ENCODE measurements around the gene CHSY1. TPM values are rescaled to one million over a fixed set of nuclear protein-coding genes. Genes with fewer than 3 reads are reported as not detected.

CHSY1 gene
- polyA plus RNA-seq, 2 of the 4 experiments (the other 2 are of a cell fraction): 16.0 to 28.1 TPM

DNA sequence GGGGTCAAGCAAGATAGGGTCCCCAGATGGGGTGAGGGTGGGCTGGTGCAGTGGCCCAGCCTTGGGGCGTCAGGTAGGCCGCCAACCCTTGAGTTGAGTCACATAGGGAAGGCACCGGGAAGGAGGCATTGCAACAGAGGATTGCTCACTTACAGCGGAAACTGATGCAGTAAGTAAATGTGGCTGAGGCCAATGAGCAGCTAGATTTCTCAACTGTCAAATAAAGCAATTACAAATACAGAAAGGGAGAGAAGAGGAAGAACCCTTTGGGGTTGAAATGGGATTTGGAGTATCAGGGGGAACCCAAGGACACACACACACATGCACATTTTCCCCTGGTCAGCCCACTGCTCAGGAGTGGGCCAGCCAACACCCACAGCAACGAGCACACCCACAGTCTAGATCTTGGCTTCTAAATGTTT, 44.0 kb downstream of the CHSY1 start:
- ChIA-PET POLR2A (no interaction called here), CTCF (interaction anchor here (0.7 to 1.0 kb wide), 2 partner anchors 13 to 119 kb away, joined by 3 read pairs; no protein-coding TSS in a partner anchor)
- no peak overlapping the region for H3K27ac ChIP-seq
- FAIRE-seq (no peak), DNase-seq (ENCODE audit: low read depth in 1 of 2, low spot score in 1 of 2) (no peak), ATAC-seq (peak; percentile 40 to 43; a peak in 2 of 6 replicates)
- 75% methylated on average over 5 of the region's 5 CpGs for WGBS (ENCODE audit: missing lambda C conversion rate)
- TF ChIP-seq HDAC2 (IDR thresholded peaks at IDR 0.05): no peak
- TF ChIP-seq, protein P1, sequence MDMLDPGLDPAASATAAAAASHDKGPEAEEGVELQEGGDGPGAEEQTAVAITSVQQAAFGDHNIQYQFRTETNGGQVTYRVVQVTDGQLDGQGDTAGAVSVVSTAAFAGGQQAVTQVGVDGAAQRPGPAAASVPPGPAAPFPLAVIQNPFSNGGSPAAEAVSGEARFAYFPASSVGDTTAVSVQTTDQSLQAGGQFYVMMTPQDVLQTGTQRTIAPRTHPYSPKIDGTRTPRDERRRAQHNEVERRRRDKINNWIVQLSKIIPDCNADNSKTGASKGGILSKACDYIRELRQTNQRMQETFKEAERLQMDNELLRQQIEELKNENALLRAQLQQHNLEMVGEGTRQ (IDR thresholded peaks at IDR 0.05): no peak
- TF ChIP-seq JUN (IDR thresholded peaks at IDR 0.05): no peak
- no peak for TF ChIP-seq CEBPB (IDR thresholded peaks at IDR 0.05)
- no peak for TF ChIP-seq RARB (CRISPR knock-in tag; IDR thresholded peaks at IDR 0.05)
- no peak for TF ChIP-seq HEYL (CRISPR knock-in tag; IDR thresholded peaks at IDR 0.05)
- no peak for TF ChIP-seq JUNB (IDR thresholded peaks at IDR 0.05)
- TF ChIP-seq NPAS2 (CRISPR knock-in tag; IDR thresholded peaks at IDR 0.05; ENCODE audit: borderline replicate concordance): no peak
- no peak for TF ChIP-seq FOXS1 (CRISPR knock-in tag; IDR thresholded peaks at IDR 0.05)
- no peak for TF ChIP-seq MAFK (IDR thresholded peaks at IDR 0.05; ENCODE audit: partially characterized antibody)
- no peak for TF ChIP-seq NFE2L2 (conservative IDR thresholded peaks at IDR 0.05; ENCODE audit: low read length)
- TF ChIP-seq, protein P2, sequence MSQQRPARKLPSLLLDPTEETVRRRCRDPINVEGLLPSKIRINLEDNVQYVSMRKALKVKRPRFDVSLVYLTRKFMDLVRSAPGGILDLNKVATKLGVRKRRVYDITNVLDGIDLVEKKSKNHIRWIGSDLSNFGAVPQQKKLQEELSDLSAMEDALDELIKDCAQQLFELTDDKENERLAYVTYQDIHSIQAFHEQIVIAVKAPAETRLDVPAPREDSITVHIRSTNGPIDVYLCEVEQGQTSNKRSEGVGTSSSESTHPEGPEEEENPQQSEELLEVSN (IDR thresholded peaks at IDR 0.05; ENCODE audit: borderline replicate concordance, low read depth): no peak
- no peak for TF ChIP-seq ZFP36 (IDR thresholded peaks at IDR 0.05; ENCODE audit: borderline replicate concordance, partially characterized antibody)
- no peak for TF ChIP-seq SREBF2 (IDR thresholded peaks at IDR 0.05)
- TF ChIP-seq, protein P3, sequence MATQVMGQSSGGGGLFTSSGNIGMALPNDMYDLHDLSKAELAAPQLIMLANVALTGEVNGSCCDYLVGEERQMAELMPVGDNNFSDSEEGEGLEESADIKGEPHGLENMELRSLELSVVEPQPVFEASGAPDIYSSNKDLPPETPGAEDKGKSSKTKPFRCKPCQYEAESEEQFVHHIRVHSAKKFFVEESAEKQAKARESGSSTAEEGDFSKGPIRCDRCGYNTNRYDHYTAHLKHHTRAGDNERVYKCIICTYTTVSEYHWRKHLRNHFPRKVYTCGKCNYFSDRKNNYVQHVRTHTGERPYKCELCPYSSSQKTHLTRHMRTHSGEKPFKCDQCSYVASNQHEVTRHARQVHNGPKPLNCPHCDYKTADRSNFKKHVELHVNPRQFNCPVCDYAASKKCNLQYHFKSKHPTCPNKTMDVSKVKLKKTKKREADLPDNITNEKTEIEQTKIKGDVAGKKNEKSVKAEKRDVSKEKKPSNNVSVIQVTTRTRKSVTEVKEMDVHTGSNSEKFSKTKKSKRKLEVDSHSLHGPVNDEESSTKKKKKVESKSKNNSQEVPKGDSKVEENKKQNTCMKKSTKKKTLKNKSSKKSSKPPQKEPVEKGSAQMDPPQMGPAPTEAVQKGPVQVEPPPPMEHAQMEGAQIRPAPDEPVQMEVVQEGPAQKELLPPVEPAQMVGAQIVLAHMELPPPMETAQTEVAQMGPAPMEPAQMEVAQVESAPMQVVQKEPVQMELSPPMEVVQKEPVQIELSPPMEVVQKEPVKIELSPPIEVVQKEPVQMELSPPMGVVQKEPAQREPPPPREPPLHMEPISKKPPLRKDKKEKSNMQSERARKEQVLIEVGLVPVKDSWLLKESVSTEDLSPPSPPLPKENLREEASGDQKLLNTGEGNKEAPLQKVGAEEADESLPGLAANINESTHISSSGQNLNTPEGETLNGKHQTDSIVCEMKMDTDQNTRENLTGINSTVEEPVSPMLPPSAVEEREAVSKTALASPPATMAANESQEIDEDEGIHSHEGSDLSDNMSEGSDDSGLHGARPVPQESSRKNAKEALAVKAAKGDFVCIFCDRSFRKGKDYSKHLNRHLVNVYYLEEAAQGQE (IDR thresholded peaks at IDR 0.05): no peak
- TF ChIP-seq BHLHE40 (IDR thresholded peaks at IDR 0.05; ENCODE audit: low read depth, low read length): no peak
- no peak for TF ChIP-seq FOSL2 (IDR thresholded peaks at IDR 0.05)
- TF ChIP-seq FOSL2 (CRISPR knock-in tag; IDR thresholded peaks at IDR 0.05): no peak
- TF ChIP-seq ZNF302 (CRISPR knock-in tag; IDR thresholded peaks at IDR 0.05): no peak
- TF ChIP-seq, protein P4, sequence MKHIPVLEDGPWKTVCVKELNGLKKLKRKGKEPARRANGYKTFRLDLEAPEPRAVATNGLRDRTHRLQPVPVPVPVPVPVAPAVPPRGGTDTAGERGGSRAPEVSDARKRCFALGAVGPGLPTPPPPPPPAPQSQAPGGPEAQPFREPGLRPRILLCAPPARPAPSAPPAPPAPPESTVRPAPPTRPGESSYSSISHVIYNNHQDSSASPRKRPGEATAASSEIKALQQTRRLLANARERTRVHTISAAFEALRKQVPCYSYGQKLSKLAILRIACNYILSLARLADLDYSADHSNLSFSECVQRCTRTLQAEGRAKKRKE (CRISPR knock-in tag; IDR thresholded peaks at IDR 0.05; ENCODE audit: low read depth): no peak
- peaks cover 16% of the 10 kb centered on the region; the same call in 1 of the 3 replicates for H3K4me1 ChIP-seq
- H3K4me3 ChIP-seq: no peak overlapping the region
- H3K9me3 ChIP-seq: no peaks in the 10 kb centered on the region
- H3K4me2 ChIP-seq: no peak overlapping the region

DNA sequence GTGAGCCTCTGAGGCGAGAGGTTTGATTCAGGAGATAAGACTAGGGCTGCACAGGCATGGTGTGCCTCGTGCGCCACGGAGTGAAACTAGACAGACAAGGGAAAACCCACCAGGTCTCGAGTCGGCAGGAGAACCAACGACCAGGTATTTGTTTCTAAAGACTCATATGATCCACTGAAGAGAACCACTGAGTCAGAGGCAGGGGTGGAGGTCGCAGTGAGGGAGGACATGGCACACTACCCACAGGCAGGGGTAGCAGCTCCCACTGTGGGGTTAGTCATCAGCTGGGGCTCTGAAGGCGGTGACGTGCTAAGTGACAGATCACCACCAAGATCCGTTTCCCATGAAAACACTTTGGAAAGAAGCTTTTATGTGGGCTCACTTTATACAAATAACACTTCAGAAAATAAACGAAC, 45.7 kb downstream of the CHSY1 start:
- TF ChIP-seq NPAS2 (CRISPR knock-in tag; IDR thresholded peaks at IDR 0.05; ENCODE audit: borderline replicate concordance) (no peak), FOXS1 (CRISPR knock-in tag; IDR thresholded peaks at IDR 0.05) (no peak), BHLHE40 (IDR thresholded peaks at IDR 0.05; ENCODE audit: low read depth, low read length) (no peak), PHF8 (IDR thresholded peaks at IDR 0.05; ENCODE audit: borderline replicate concordance, low read depth) (no peak), CBX2 (IDR thresholded peaks at IDR 0.05; ENCODE audit: borderline replicate concordance, low read depth) (no peak), CEBPB (IDR thresholded peaks at IDR 0.05) (no peak), JUNB (IDR thresholded peaks at IDR 0.05) (no peak), ZNF302 (CRISPR knock-in tag; IDR thresholded peaks at IDR 0.05) (no peak), CHD4 (IDR thresholded peaks at IDR 0.05; ENCODE audit: borderline replicate concordance) (no peak), ZSCAN20 (CRISPR knock-in tag; IDR thresholded peaks at IDR 0.05) (no peak)
- TF ChIP-seq, protein P1 (IDR thresholded peaks at IDR 0.05): no peak
- TF ChIP-seq, protein P5, sequence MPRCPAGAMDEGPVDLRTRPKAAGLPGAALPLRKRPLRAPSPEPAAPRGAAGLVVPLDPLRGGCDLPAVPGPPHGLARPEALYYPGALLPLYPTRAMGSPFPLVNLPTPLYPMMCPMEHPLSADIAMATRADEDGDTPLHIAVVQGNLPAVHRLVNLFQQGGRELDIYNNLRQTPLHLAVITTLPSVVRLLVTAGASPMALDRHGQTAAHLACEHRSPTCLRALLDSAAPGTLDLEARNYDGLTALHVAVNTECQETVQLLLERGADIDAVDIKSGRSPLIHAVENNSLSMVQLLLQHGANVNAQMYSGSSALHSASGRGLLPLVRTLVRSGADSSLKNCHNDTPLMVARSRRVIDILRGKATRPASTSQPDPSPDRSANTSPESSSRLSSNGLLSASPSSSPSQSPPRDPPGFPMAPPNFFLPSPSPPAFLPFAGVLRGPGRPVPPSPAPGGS (IDR thresholded peaks at IDR 0.05): no peak
- TF ChIP-seq, protein P6, sequence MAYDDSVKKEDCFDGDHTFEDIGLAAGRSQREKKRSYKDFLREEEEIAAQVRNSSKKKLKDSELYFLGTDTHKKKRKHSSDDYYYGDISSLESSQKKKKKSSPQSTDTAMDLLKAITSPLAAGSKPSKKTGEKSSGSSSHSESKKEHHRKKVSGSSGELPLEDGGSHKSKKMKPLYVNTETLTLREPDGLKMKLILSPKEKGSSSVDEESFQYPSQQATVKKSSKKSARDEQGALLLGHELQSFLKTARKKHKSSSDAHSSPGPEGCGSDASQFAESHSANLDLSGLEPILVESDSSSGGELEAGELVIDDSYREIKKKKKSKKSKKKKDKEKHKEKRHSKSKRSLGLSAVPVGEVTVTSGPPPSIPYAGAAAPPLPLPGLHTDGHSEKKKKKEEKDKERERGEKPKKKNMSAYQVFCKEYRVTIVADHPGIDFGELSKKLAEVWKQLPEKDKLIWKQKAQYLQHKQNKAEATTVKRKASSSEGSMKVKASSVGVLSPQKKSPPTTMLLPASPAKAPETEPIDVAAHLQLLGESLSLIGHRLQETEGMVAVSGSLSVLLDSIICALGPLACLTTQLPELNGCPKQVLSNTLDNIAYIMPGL (CRISPR knock-in tag; IDR thresholded peaks at IDR 0.05; ENCODE audit: borderline replicate concordance): no peak
- WGBS (ENCODE audit: missing lambda C conversion rate): 88% methylated on average over 12 of the region's 12 CpGs
- no peak overlapping the region for H3K27ac ChIP-seq
- FAIRE-seq (no peak), ATAC-seq (no peak), DNase-seq (ENCODE audit: low read depth in 1 of 2, low spot score in 1 of 2) (no peak)
- ChIA-PET CTCF (interaction anchor here (0.6 to 1.9 kb wide), 5 partner anchors 10 to 184 kb away, joined by 3 to 6 read pairs (median 4); partner anchors contain the start of gene CHSY1), POLR2A (no interaction called here)
- no peak overlapping the region for H3K4me2 ChIP-seq
- peaks cover 24% of the 10 kb centered on the region for H3K4me1 ChIP-seq
- H3K9me3 ChIP-seq: no peaks in the 10 kb centered on the region
- no peak overlapping the region for H3K4me3 ChIP-seq

All from A549 (cell line).